ENCODE results near the gene PGAP6. TPM values are rescaled to one million over a fixed set of nuclear protein-coding genes. Genes with fewer than 3 reads are reported as not detected.
"Not testable (repeated sequence)": the region's sequence is repeated elsewhere in the genome, so short reads cannot be mapped to it uniquely, and the experiment has no call there.

Gene PGAP6
- total RNA-seq, 1 experiment from 2014 or later = 29.6 TPM

DNA sequence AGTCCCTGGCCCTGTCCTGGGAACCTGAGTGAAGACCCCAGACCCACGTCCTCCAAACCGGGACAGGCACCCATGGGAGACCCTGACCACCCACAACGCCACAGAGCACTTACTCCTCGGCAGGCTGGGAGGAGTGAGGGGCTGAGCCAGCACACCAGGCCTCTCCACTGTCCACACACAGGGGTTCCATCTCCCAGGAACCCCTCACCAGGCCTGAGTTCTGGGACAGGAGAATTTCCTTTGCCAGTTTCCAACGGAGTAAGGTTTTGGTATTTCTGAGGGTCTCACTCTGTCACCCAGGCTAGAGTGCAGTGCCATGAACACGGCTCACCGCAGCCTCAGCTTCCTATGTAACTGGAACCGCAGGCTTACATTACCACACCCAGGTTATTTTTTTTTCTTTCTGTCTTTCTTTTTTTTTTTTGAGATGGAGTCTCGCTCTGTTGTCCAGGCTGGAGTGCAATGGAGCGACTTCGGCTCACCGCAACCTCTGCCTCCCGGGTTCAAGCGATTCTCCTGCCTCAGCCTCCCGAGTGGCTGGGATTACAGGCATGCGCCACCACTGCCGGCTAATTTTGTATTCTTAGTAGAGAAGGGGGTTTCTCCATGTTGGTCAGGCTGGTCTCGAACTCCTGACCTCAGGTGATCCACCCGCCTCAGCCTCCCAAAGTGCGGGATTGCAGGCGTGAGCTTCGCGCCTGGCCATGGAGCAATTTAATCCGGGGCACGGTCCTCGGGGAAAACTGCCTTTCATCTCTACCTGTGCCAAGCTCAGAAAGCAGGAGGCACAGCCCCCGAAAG lies 1.6 kb downstream of the PGAP6 start:
- no peak for DNase-seq (ENCODE audit: extremely low read depth, low read depth)

- no peak for DNase-seq (ENCODE audit: extremely low read depth, low read depth)
These were observed 2.4 kb downstream of the PGAP6 start for GRCh38 chr16:379183-379960.

- DNase-seq (ENCODE audit: extremely low read depth, low read depth) = no peak
These were observed 3.0 kb downstream of the PGAP6 start for GRCh38 chr16:378821-379182.

DNA sequence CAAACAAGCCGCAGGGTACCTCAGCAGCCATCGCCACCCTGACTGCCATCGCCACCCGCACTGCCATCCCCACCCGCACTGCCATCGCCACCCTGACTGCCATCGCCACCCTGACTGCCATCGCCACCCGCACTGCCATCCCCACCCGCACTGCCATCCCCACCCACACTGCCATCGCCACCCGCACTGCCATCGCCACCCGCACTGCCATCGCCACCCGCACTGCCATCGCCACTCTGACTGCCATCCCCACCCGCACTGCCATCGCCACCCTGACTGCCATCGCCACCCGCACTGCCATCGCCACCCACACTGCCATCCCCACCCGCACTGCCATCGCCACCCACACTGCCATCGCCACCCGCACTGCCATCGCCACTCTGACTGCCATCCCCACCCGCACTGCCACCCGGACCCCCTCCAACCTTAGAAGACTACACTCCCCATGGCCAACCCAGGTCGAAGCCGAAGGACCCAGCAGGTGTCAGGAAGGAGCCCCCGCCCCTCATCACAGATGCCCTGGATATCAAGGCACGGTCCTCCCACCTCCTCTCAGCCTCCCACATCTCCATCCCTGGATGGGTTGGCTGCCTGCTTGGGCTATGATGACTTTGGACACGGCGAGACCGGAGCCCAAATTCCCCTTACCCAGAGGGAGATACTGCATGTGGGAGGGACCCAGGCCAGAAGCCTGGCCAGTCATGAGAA lies 3.5 kb downstream of the PGAP6 start:
- not testable (repeated sequence) for DNase-seq (ENCODE audit: extremely low read depth, low read depth)

DNA sequence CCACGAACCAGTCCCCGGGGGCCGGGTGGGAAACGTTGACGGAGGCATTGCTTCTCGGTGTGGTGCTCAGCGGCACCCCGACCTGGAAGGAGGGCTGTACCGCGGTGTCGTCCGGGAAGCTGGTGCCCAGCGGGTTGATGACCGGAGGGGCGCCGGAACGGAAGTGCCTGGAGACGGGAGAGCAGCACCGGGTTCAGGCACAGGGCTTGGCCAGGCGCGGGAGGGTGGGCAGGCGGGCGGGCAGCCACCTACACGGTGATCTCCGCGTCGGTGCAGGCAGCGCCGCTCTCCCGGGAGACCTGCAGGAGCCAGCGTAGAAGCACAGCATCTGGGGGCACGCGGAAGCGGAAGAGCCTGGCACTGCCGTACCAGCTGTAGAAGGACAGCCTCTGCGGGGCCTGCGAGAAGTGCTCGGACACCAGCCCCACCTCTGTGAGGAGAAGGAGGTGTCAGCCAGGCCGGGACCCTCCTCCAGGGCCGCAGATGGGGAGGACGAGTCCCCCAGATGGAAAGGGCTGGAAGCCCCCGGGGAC lies 4.3 kb downstream of the PGAP6 start:
- no peak for DNase-seq (ENCODE audit: extremely low read depth, low read depth)

- no peak for DNase-seq (ENCODE audit: extremely low read depth, low read depth)
These were observed 4.9 kb downstream of the PGAP6 start for GRCh38 chr16:376817-377418.

- DNase-seq (ENCODE audit: extremely low read depth, low read depth) = no peak
These were observed 5.6 kb downstream of the PGAP6 start for GRCh38 chr16:375927-376816.

GRCh38 chr16:375212-375611 lies 6.6 kb downstream of the PGAP6 start:
- no peak for DNase-seq (ENCODE audit: extremely low read depth, low read depth)

DNA sequence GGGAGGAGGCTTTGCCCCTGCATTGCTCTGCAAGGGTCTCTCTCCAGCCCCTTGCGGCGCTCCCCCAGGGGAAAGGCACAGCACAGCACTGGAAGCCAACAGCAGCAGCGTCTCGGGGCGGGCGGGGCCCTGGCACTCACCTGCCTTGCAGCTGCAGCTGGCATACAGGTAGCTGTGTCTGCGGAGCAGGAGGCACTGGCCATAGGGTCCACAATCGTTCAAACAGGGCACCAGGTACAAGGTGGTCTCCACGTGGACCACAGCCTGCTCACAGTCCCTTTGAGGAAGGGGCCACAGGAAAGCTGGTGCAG lies 7.2 kb downstream of the PGAP6 start:
- DNase-seq (ENCODE audit: extremely low read depth, low read depth) = no peak

DNA sequence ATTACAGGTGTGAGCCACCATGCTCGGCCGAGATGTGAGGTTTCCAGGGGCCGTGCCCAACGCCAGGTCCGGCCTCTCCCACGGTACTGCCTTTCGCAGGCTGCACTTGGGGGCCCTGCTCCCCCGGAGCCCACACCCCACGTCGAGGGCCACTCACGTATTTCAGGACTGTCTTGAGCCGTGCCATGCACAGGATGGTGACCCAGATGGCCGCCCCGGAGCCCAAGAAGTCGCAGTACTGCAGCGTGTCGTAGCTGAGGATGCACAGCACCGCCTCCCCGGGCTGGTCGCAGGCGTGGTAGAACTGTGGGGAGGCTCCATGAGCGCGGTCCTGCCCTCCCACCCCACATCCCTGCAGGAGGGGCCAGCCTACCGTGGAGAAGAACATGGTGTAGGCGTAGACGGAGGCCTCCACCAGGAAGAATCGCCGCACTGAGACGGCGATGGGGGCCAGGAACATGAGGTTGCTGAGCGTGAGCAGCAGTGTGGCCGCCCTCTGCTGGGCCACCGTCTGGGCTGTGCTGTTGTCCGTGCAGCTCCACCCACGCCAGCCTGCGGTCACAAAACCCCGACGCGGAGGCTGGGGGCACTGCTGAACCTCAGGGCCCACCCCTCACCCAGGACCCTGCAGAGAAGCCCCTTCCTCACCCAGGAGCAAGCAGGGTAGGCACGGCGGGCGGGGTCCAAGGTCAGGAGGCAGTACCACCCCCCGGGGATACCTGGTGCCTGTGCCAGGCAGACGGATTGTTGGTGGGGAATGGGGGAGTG lies 7.7 kb downstream of the PGAP6 start:
- no peak for DNase-seq (ENCODE audit: extremely low read depth, low read depth)

DNA sequence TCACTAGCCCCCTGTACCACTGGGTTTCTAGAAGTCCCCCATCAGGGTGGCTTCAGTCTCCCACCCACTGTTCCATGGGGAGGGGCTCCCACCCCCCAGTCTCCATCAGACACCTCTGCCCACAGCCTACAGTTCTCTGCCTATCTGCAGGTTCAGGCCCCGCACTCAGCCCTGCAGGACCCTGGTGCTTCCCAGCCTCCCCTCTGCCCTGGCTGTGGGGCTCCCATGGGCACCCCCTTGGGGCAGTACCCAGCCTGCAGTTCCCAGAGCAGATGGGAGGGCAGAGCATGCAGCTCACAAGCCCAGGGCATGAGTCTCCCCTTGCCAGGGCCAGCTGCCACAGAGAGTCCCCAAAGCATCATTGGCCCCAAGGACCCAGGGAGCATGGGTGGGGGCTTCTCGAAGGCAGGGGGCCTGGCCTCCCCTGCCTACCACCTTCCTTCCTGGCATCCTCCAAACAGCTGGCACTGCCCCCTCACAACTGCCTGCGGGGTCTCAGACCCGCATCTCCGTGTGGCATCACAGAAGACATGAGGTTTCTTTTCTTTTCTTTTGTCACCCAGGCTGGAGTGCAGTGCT lies 8.7 kb downstream of the PGAP6 start:
- no peak for DNase-seq (ENCODE audit: extremely low read depth, low read depth)

DNA sequence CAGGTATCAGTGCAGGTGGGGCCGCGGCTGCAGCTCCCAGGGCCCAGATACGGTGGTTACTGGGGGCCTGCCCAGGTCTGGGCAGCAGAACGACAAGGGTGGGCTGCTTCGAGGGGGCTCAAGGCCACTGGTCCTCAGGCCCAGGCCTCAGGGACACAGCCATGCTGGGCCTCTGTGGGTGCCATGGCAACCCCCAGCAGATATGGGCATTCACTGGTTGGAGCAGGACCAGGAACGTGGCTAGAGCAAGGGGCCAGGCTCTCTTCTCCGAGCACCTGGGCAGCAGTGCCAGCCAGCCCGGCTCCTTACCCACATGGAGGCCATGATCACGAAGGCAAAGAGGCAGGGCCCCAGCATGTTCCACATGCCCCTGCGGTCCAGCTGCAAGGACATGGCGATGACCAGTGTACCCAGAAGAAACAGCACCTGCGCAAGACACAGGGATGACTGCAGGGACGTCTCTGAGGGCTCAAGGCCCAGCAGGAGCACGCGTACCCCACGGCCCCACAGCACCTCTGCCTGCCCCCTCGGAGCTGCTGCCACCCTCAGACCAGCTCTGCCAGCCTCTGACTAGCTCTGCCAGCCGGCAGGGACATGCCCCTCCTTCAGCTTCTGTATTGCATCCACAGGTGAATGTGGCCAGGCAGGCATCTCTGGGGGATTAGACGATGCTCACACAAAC lies 9.3 kb downstream of the PGAP6 start:
- DNase-seq (ENCODE audit: extremely low read depth, low read depth) = no peak

DNA sequence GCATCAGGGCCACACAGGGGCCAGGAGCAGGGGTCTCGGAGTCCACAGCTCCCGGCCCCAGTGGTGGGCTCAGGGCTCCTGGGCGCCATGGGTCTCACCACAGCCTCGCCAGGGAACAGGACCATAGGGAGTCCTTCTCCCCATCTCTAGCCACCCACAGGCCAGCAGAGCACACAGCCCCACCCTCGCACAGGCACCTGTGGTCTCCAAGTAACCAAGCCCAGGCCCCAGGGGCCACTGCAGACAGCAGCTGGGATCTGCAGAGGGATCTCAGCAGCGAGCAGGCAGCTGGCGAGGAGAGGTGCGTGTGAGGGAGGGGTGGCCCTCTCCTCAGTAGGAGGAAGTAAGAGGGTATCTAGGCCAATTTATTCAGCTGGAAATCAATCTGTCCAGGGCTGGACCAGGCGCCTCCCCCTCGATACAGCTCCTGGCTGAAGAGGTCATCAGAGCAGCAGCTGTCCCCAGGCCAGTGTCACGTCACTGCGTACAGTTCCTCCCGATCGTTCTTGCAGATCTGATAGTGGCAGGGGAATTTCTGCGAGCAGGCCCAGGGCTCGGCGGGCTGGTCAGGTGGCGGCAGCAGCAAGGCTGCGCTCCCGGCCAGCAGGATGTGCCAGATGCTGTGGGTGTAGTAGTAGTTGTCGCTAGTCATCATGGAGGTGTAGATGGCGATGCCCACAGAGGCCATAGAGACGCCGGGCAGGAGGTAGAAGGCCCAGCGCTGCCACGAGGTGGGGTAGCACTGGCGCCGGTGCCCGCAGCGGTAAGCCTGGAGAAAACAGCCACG lies 10.1 kb downstream of the PGAP6 start:
- no peak for DNase-seq (ENCODE audit: extremely low read depth, low read depth)

- DNase-seq (ENCODE audit: extremely low read depth, low read depth) = no peak
These were observed 10.7 kb downstream of the PGAP6 start for GRCh38 chr16:370979-371514.

DNA sequence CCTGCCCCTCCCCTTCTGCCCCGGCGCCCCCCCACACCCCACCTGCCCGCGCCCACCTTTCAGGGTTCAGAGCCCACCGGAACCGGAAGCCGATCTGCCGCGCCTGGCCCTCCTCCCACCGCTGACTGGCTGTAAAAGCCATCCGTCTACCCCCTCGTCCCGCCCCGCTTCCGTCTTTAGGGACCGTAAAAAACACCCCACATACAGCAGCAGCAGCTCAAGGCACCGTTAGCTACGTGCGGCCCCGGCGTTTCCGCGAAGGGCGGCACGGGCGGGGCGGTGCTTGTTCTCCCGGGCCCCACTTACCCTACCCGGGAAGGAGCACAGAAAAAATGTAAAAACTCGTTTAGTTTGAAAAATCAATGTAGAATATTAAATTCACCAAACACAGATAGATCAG lies 11.3 kb downstream of the PGAP6 start, which contains the start of gene MRPL28:
TSS of gene MRPL28 (minus strand) at position 96 of the 400 bp plus-strand sequence. CDS start 320 bp downstream, outside the sequence.
- DNase-seq (ENCODE audit: extremely low read depth, low read depth) = peak; percentile 93

GRCh38 chr16:369866-370436 lies 11.8 kb downstream of the PGAP6 start:
- no peak for DNase-seq (ENCODE audit: extremely low read depth, low read depth)

All from NCI-H460 (cell line).